Measurements from ENCODE around the gene EFHC2. TPM values are rescaled to one million over a fixed set of nuclear protein-coding genes. Genes with fewer than 3 reads are reported as not detected.

EFHC2 gene
- 1.1 TPM for total RNA-seq
- under 1 TPM; 0.14 to 0.49 (median 0.46) TPM for polyA plus RNA-seq

DNA sequence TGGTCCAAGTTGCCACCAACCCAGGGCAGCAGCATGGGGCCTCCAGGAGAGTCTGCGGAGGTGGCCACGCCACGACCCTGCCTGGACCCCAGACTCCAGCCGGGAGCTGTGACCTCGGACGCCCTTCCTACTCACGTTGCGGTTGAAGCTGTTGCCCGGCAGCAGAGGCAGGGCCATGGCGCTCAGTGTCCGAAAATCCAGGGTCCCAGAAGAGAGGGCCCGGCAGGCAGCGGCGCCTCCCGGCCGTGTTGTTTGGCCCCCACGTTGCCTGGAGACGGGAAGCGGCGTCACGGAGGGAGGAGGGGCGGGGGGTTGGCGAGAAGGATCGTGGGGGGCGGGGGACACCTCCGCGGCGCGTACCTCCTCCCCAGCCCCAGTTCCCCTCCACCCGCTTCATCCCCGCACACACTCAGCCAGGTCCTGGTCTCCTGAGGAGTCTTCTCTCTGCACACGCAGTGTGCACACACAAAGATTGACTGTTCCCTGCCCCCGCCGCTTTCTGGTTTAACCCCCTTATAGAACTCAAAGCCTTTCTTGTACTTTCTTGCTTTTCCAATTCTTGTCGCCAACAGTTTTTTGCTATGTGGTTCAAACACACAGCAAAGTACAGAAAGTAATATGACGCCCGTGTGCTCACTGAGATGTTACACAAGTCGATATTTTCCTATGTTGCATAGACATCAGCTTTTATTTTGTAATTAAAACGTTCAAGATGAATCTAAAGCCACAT is at the start of gene EFHC2:
Gene EFHC2 (minus strand): TSS at position 261 of the 730 bp plus-strand sequence. CDS start 84 bp downstream, at position 177.
- H3K36me3 Mint-ChIP-seq = no peaks in the 10 kb centered on the region
- peak within 1 kb of the TSS; percentile 76 to 94 (median 90) for H3K4me3 Mint-ChIP-seq
- H3K27me3 Mint-ChIP-seq = peaks cover 9% of the 10 kb centered on the region
- Histone ChIP-seq H3K27me3 (ENCODE audit: control insufficient read depth, insufficient read depth, low read length) (no peaks in the 10 kb centered on the region), H3K36me3 (ENCODE audit: control insufficient read depth, insufficient read depth, low read length) (no peaks in the 10 kb centered on the region), H3K9me3 (ENCODE audit: control insufficient read depth in 2 of 2, low read length in 2 of 2) (no peaks in the 10 kb centered on the region), H3K4me3 (ENCODE audit: low read depth, low read length) (peak within 1 kb of the TSS; percentile 75), H3K4me1 (ENCODE audit: control insufficient read depth, insufficient read depth, low read length, poor library complexity, severe bottlenecking) (peaks cover 15% of the 10 kb centered on the region), H3K27ac (ENCODE audit: insufficient read depth, low read length, poor library complexity, severe bottlenecking) (peak within 1 kb of the TSS; percentile 68)
- H3K27ac Mint-ChIP-seq = peak within 1 kb of the TSS; percentile 87 to 92 (median 91)
- H3K4me1 Mint-ChIP-seq = peaks cover 5 to 19% (median 10%) of the 10 kb centered on the region in 4 donors
- DNase-seq = peak; percentile 27 to 47 (median 41)
- peak; percentile 42 to 48 for ATAC-seq (ENCODE audit: low read depth in 2 of 2)
- H3K9me3 Mint-ChIP-seq = peaks cover 0 to 4% (median 0%) of the 10 kb centered on the region in 7 donors

DNA sequence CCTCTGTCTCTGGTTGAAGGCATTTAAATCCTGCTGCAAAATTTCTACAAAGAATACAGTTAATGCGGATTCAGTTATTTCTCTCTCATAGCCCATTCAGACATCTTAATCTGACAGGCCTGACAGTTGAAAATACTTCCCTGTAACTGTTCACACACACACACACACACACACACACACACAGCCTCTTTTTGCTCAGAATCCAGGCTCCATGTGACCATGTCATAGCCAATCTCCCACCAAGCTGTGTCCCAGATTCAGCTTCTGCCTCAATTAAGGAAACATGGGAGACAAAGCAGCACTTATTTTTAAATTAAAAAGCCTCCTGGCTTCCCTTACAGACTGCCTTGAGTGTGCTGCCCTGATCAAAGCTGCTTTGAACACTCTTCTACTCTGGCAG is 49.3 kb upstream of the EFHC2 start:
- Mint-ChIP-seq H3K4me3 (no peak overlapping the region), H3K27me3 (peaks cover 4% of the 10 kb centered on the region), H3K4me1 (peaks cover 0 to 5% (median 0%) of the 10 kb centered on the region in 4 donors), H3K36me3 (no peaks in the 10 kb centered on the region), H3K27ac (no peak overlapping the region), H3K9me3 (peaks cover 0 to 3% (median 0%) of the 10 kb centered on the region in 7 donors)
- H3K4me3 ChIP-seq (ENCODE audit: low read depth, low read length) = no peak overlapping the region
- no peaks in the 10 kb centered on the region for H3K4me1 ChIP-seq (ENCODE audit: control insufficient read depth, insufficient read depth, low read length, poor library complexity, severe bottlenecking)
- no peaks in the 10 kb centered on the region for H3K36me3 ChIP-seq (ENCODE audit: control insufficient read depth, insufficient read depth, low read length)
- DNase-seq (no peak), ATAC-seq (ENCODE audit: low read depth in 2 of 2) (no peak)
- H3K9me3 ChIP-seq (ENCODE audit: control insufficient read depth in 2 of 2, low read length in 2 of 2) = no peaks in the 10 kb centered on the region
- H3K27ac ChIP-seq (ENCODE audit: insufficient read depth, low read length, poor library complexity, severe bottlenecking) = no peak overlapping the region
- H3K27me3 ChIP-seq (ENCODE audit: control insufficient read depth, insufficient read depth, low read length) = no peaks in the 10 kb centered on the region

GRCh38 chrX:44384688-44385338 is 41.3 kb upstream of the EFHC2 start:
- no peak overlapping the region for H3K4me3 ChIP-seq (ENCODE audit: low read depth, low read length)
- H3K4me3 Mint-ChIP-seq = no peak overlapping the region
- H3K27ac ChIP-seq (ENCODE audit: insufficient read depth, low read length, poor library complexity, severe bottlenecking) = no peak overlapping the region
- no peaks in the 10 kb centered on the region for H3K27me3 Mint-ChIP-seq
- peaks cover 0 to 3% (median 0%) of the 10 kb centered on the region in 7 donors for H3K9me3 Mint-ChIP-seq
- no peaks in the 10 kb centered on the region for H3K27me3 ChIP-seq (ENCODE audit: control insufficient read depth, insufficient read depth, low read length)
- DNase-seq (no peak), ATAC-seq (ENCODE audit: low read depth in 2 of 2) (no peak)
- no peaks in the 10 kb centered on the region for H3K36me3 ChIP-seq (ENCODE audit: control insufficient read depth, insufficient read depth, low read length)
- H3K9me3 ChIP-seq (ENCODE audit: control insufficient read depth in 2 of 2, low read length in 2 of 2) = no peaks in the 10 kb centered on the region
- H3K4me1 Mint-ChIP-seq = no peaks in the 10 kb centered on the region
- no peaks in the 10 kb centered on the region for H3K4me1 ChIP-seq (ENCODE audit: control insufficient read depth, insufficient read depth, low read length, poor library complexity, severe bottlenecking)
- no peak overlapping the region for H3K27ac Mint-ChIP-seq
- no peaks in the 10 kb centered on the region for H3K36me3 Mint-ChIP-seq

GRCh38 chrX:44382871-44383270 is 39.4 kb upstream of the EFHC2 start:
- Mint-ChIP-seq H3K4me3 (no peak overlapping the region), H3K4me1 (no peaks in the 10 kb centered on the region), H3K9me3 (no peaks in the 10 kb centered on the region), H3K36me3 (no peaks in the 10 kb centered on the region), H3K27me3 (peaks cover 4% of the 10 kb centered on the region), H3K27ac (no peak overlapping the region)
- H3K36me3 ChIP-seq (ENCODE audit: control insufficient read depth, insufficient read depth, low read length) = no peaks in the 10 kb centered on the region
- H3K4me3 ChIP-seq (ENCODE audit: low read depth, low read length) = no peak overlapping the region
- ATAC-seq (ENCODE audit: low read depth in 2 of 2) = no peak
- no peaks in the 10 kb centered on the region for H3K9me3 ChIP-seq (ENCODE audit: control insufficient read depth in 2 of 2, low read length in 2 of 2)
- no peaks in the 10 kb centered on the region for H3K27me3 ChIP-seq (ENCODE audit: control insufficient read depth, insufficient read depth, low read length)
- H3K27ac ChIP-seq (ENCODE audit: insufficient read depth, low read length, poor library complexity, severe bottlenecking) = no peak overlapping the region
- H3K4me1 ChIP-seq (ENCODE audit: control insufficient read depth, insufficient read depth, low read length, poor library complexity, severe bottlenecking) = no peaks in the 10 kb centered on the region
- no peak for DNase-seq

DNA sequence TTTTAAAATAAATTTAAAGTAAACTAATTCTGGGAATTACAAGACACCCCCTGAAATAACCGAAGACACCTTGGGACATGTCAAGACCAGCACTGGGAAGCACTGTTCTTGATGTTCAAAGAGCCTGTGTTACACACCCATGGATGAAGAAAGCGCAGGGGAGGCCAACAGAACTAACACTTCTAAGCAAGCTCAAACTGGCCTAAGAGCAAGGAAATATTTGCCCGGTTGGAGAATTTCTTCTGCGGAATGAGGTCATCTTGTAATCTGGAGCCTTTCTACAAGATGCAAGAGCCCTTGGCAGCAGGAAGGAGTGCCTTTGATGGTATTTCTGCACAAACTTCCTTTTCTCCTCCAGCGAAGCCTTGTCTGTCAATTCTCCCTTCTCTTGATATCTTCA is 9.3 kb upstream of the EFHC2 start:
- H3K36me3 ChIP-seq (ENCODE audit: control insufficient read depth, insufficient read depth, low read length) = no peaks in the 10 kb centered on the region
- no peak overlapping the region for H3K4me3 ChIP-seq (ENCODE audit: low read depth, low read length)
- H3K9me3 ChIP-seq (ENCODE audit: control insufficient read depth in 2 of 2, low read length in 2 of 2) = no peaks in the 10 kb centered on the region
- no peaks in the 10 kb centered on the region for H3K27me3 ChIP-seq (ENCODE audit: control insufficient read depth, insufficient read depth, low read length)
- Mint-ChIP-seq H3K36me3 (no peaks in the 10 kb centered on the region), H3K9me3 (no peaks in the 10 kb centered on the region), H3K27me3 (no peaks in the 10 kb centered on the region), H3K27ac (no peak overlapping the region), H3K4me1 (peaks cover 0 to 3% (median 0%) of the 10 kb centered on the region in 4 donors), H3K4me3 (no peak overlapping the region)
- DNase-seq (no peak), ATAC-seq (ENCODE audit: low read depth in 2 of 2) (no peak)
- no peaks in the 10 kb centered on the region for H3K4me1 ChIP-seq (ENCODE audit: control insufficient read depth, insufficient read depth, low read length, poor library complexity, severe bottlenecking)
- no peak overlapping the region for H3K27ac ChIP-seq (ENCODE audit: insufficient read depth, low read length, poor library complexity, severe bottlenecking)

DNA sequence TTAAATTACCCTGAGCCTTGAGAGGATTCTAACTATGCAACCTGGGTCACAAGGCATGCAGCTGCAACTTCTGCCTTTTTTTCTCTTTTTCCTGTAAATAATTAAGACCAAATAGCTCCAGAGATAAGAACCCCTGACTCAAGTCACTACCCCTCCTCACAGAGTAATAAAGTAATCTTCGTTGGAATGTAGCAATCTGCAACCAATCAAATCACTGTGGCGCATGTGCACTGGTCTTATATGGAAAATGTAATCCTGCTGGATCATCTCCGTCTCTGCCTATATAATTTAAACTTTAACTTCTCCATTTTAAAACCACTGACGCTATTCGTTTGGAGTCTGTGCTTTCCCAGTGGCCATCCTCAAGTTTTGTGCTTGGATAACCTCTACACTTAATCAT is 6.1 kb upstream of the EFHC2 start:
- no peak for ATAC-seq (ENCODE audit: low read depth in 2 of 2)
- H3K36me3 ChIP-seq (ENCODE audit: control insufficient read depth, insufficient read depth, low read length) = no peaks in the 10 kb centered on the region
- Mint-ChIP-seq H3K4me3 (no peak overlapping the region), H3K27me3 (no peaks in the 10 kb centered on the region), H3K36me3 (no peaks in the 10 kb centered on the region), H3K9me3 (no peaks in the 10 kb centered on the region), H3K4me1 (peaks cover 4 to 9% (median 5%) of the 10 kb centered on the region in 4 donors), H3K27ac (no peak overlapping the region)
- H3K27ac ChIP-seq (ENCODE audit: insufficient read depth, low read length, poor library complexity, severe bottlenecking) = no peak overlapping the region
- no peaks in the 10 kb centered on the region for H3K27me3 ChIP-seq (ENCODE audit: control insufficient read depth, insufficient read depth, low read length)
- no peak for DNase-seq
- H3K4me3 ChIP-seq (ENCODE audit: low read depth, low read length) = no peak overlapping the region
- H3K4me1 ChIP-seq (ENCODE audit: control insufficient read depth, insufficient read depth, low read length, poor library complexity, severe bottlenecking) = peaks cover 5% of the 10 kb centered on the region
- no peaks in the 10 kb centered on the region for H3K9me3 ChIP-seq (ENCODE audit: control insufficient read depth in 2 of 2, low read length in 2 of 2)

DNA sequence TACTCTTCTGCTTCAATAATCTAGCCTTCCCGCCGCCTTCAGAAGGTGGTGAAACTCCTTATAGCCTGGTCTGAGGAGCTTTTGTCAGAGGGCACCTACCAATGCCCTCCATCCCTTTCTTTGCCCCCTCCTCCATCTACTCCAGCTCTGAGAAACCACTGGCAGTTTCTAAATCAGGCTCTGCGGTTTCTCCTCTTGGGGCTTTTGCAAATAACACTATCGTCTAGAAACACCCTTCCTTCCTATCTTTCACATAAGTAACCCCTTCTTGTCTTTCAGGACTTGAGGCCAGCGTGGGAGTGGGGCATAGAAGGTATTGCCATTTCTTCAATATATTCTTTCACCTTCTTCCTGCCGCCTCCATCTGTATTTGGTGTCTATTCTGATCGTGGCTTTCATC is 1.2 kb upstream of the EFHC2 start:
- Histone ChIP-seq H3K36me3 (ENCODE audit: control insufficient read depth, insufficient read depth, low read length) (no peaks in the 10 kb centered on the region), H3K4me3 (ENCODE audit: low read depth, low read length) (peak overlapping the region; percentile 75)
- DNase-seq = peak in 1 of 3 donors; percentile 39

More for the DNA sequence above, 1.2 kb upstream of the EFHC2 start:
- Histone ChIP-seq H3K27me3 (ENCODE audit: control insufficient read depth, insufficient read depth, low read length) (no peaks in the 10 kb centered on the region), H3K4me1 (ENCODE audit: control insufficient read depth, insufficient read depth, low read length, poor library complexity, severe bottlenecking) (peaks cover 15% of the 10 kb centered on the region), H3K27ac (ENCODE audit: insufficient read depth, low read length, poor library complexity, severe bottlenecking) (peak overlapping the region; percentile 68), H3K9me3 (ENCODE audit: control insufficient read depth in 2 of 2, low read length in 2 of 2) (no peaks in the 10 kb centered on the region)
- Mint-ChIP-seq H3K27me3 (peaks cover 9% of the 10 kb centered on the region), H3K27ac (peak overlapping the region; percentile 87 to 92 (median 91)), H3K4me1 (peaks cover 5 to 19% (median 10%) of the 10 kb centered on the region in 4 donors), H3K4me3 (peak overlapping the region; percentile 76 to 94 (median 90)), H3K36me3 (no peaks in the 10 kb centered on the region), H3K9me3 (peaks cover 0 to 4% (median 0%) of the 10 kb centered on the region in 7 donors)
- no peak for ATAC-seq (ENCODE audit: low read depth in 2 of 2)

Measured in CD4-positive, CD25-positive, alpha-beta regulatory T cell (primary cell).